Transverse colon (tissue), 4 donors: ENCODE results near the gene UBE2O. TPM values are rescaled to one million over a fixed set of nuclear protein-coding genes. Genes with fewer than 3 reads are reported as not detected.

Experiments
- DNase-seq: peaks from one replicate; pipeline ENCODE4 v3.0.0-alpha.2; 2019
- H3K27ac ChIP-seq, 4 donors: fragments of 200-600 bp; sonication (generic); 2 replicates each; pipeline ENCODE4 v1.5.1; 2016 to 2018; ENCODE audit warnings: inconsistent platforms in 4 of 4
- H3K27me3 ChIP-seq: fragments of 200-600 bp; sonication (generic); 2 replicates; pipeline ENCODE4 v1.5.1; 2017; ENCODE audit warnings: inconsistent platforms
- H3K36me3 ChIP-seq, 4 donors: fragments of 200-600 bp; sonication (generic); 2 replicates each; pipeline ENCODE4 v1.5.1; 2017 to 2019; ENCODE audit warnings: inconsistent platforms in 4 of 4
- H3K4me1 ChIP-seq, 4 donors: fragments of 200-600 bp; sonication (generic); 2 replicates each; pipeline ENCODE4 v1.5.1; 2017 to 2020; ENCODE audit warnings: inconsistent platforms in 4 of 4
- H3K4me3 ChIP-seq, 4 donors: fragments of 200-600 bp; sonication (generic); 1 replicate in 1 of 4; 2 replicates in 3 of 4; pipeline versions ENCODE4 v1.5.1 to v1.6.1; 2017 to 2019; ENCODE audit warnings: inconsistent platforms in 4 of 4
- H3K9me3 ChIP-seq, 2 donors: fragments of 200-600 bp; sonication (generic); 2 replicates each; pipeline ENCODE4 v1.5.1; 2017 to 2019; ENCODE audit warnings: inconsistent platforms in 2 of 2
- EP300 ChIP-seq: sonication (generic); formaldehyde crosslinking; IDR thresholded peaks from one replicate; pipeline ENCODE4 v1.6.1; 2017; ENCODE audit warnings: antibody characterized with exemption, low read depth
- POLR2A ChIP-seq: fragments of 450-650 bp; IDR thresholded peaks from one replicate; pipeline ENCODE4 v1.6.1; 2016; ENCODE audit warnings: antibody characterized with exemption, mild to moderate bottlenecking, moderate library complexity
- POLR2AphosphoS5 ChIP-seq, 3 donors: sonication (generic); formaldehyde crosslinking; IDR thresholded peaks; one replicate each; pipeline ENCODE4 v1.6.1; 2016; ENCODE audit warnings: antibody characterized with exemption in 3 of 3
- WGBS, 2 donors: methylation state at CpG; one replicate each; pipeline ENCODE4 v1.1.5; 2018; ENCODE audit warnings: low coverage in 1 of 2; 5-methylcytosine and 5-hydroxymethylcytosine counted together
- in situ Hi-C, 4 donors: fragments of 200-750 bp; cut with MboI; loops; one replicate each; pipeline versions ENCODE4 v1.15.0 to v1.15.1; 2017; ENCODE audit warnings: low sequenced_read_pairs in 3 of 4, low pct_ligation_motif_present in 1 of 4, low pct_unique_long_range_greater_than_20kb in 1 of 4
- intact Hi-C: fragments of 100-400 bp; cut with DNase I; formaldehyde crosslinking; loops from one replicate; pipeline ENCODE4 v1.15.1; 2023; ENCODE audit warnings: low total_unique reads
- total RNA-seq, 4 donors: library from RNA; depleted of rRNA; stranded (reverse); fragments of >200 nt; gene quantifications; one replicate each; pipeline ENCODE4 v1.1.0, GENCODE V29; 2016
- TF ChIP-seq, protein P1 (sequence below), 5 experiments: fragments of 200-600 bp in 3 of 5; fragments of 450-650 bp in 2 of 5; sonication (generic) in 3 of 5; IDR thresholded peaks; 1 replicate in 2 of 5; 2 replicates in 3 of 5; pipeline ENCODE4 v1.5.1; 2016 to 2017; ENCODE audit warnings: antibody characterized with exemption in 5 of 5, inconsistent platforms in 3 of 5, mild to moderate bottlenecking in 2 of 5, moderate library complexity in 1 of 5

The UBE2O gene
- total RNA-seq, 4 donors from 2014 or later, result 9.8 to 28.8 (median 15.9) TPM

GRCh38 chr17:76442341-76443338 is 10.3 kb downstream of the UBE2O start:
- in situ Hi-C loops, result no loop called here
- no peak overlapping the region for H3K27ac ChIP-seq
- intact Hi-C loops, result no loop called here
- WGBS, 2 donors, result 89 to 91% methylated on average over 5 to 8 of the region's 8 CpGs
- H3K4me1 ChIP-seq, result peaks cover 0 to 11% (median 3%) of the 10 kb centered on the region in 4 donors
- H3K4me3 ChIP-seq, result no peak overlapping the region
- H3K27me3 ChIP-seq, result no peaks in the 10 kb centered on the region
- H3K36me3 ChIP-seq, result no peaks in the 10 kb centered on the region
- H3K9me3 ChIP-seq, result no peaks in the 10 kb centered on the region
- DNase-seq, result no peak
- TF ChIP-seq EP300 (no peak), POLR2AphosphoS5 (IDR thresholded peaks at IDR 0.05) (no peak), POLR2A (no peak)
- TF ChIP-seq, protein P1, sequence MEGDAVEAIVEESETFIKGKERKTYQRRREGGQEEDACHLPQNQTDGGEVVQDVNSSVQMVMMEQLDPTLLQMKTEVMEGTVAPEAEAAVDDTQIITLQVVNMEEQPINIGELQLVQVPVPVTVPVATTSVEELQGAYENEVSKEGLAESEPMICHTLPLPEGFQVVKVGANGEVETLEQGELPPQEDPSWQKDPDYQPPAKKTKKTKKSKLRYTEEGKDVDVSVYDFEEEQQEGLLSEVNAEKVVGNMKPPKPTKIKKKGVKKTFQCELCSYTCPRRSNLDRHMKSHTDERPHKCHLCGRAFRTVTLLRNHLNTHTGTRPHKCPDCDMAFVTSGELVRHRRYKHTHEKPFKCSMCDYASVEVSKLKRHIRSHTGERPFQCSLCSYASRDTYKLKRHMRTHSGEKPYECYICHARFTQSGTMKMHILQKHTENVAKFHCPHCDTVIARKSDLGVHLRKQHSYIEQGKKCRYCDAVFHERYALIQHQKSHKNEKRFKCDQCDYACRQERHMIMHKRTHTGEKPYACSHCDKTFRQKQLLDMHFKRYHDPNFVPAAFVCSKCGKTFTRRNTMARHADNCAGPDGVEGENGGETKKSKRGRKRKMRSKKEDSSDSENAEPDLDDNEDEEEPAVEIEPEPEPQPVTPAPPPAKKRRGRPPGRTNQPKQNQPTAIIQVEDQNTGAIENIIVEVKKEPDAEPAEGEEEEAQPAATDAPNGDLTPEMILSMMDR (IDR thresholded peaks at IDR 0.05), result no peak

- WGBS, 2 donors, result 88% methylated on average over 5 to 13 of the region's 13 CpGs
- no peak overlapping the region for H3K4me3 ChIP-seq
- H3K36me3 ChIP-seq, result no peaks in the 10 kb centered on the region
- H3K27ac ChIP-seq, result no peak overlapping the region
- peaks cover 0 to 11% (median under 1%) of the 10 kb centered on the region in 4 donors for H3K4me1 ChIP-seq
- no peaks in the 10 kb centered on the region for H3K27me3 ChIP-seq
- intact Hi-C loops (no loop called here), in situ Hi-C loops (no loop called here)
- no peak for DNase-seq
- TF ChIP-seq POLR2AphosphoS5 (IDR thresholded peaks at IDR 0.05), result no peak
- no peak for TF ChIP-seq EP300
- TF ChIP-seq POLR2A, result no peak
- TF ChIP-seq, protein P1 (IDR thresholded peaks at IDR 0.05), result no peak
- H3K9me3 ChIP-seq, result no peaks in the 10 kb centered on the region
These were observed 11.1 kb downstream of the UBE2O start for GRCh38 chr17:76441686-76442340.

DNA sequence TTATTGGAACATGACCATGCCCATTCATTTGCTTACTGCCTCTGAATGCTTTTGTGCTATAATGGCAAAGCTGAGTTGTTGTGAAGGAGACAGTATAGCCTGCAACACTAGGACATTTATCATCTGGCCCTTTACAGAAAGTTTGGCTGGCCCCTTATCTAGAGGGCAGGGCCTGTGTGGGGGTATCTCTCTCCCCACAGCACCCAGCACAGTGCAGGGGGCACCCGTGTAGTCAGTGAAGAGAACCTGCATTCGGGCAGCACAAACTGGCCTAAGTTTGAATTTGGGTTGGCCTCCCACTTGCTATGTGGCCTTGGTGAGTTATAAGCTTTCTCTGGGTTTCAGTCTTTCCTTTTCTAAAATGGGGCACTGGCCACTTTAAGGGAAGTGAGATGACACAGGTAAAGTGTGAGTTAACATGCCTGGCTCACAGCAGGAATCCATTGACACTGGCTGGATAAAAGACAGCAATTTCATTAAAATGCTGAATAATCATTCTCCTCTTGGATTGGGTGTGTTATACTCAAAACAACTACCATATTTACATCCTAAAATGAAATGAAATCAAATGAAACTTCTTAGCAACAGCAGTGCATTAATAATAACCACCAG is 12.1 kb downstream of the UBE2O start:
- TF ChIP-seq POLR2AphosphoS5 (IDR thresholded peaks at IDR 0.05), result no peak
- TF ChIP-seq, protein P1 (IDR thresholded peaks at IDR 0.05), result no peak
- no peak for TF ChIP-seq EP300
- TF ChIP-seq POLR2A, result no peak
- Histone ChIP-seq H3K4me3 (no peak overlapping the region), H3K27ac (no peak overlapping the region), H3K9me3 (no peaks in the 10 kb centered on the region), H3K36me3 (no peaks in the 10 kb centered on the region), H3K27me3 (no peaks in the 10 kb centered on the region), H3K4me1 (peaks cover 0 to 2% (median 0%) of the 10 kb centered on the region in 4 donors)
- in situ Hi-C loops, result no loop called here
- 85% methylated on average over 2 of the region's 2 CpGs; no CpG with 5 or more reads in 1 of the 2 donors for WGBS, 2 donors
- DNase-seq, result no peak
- intact Hi-C loops, result no loop called here
